Stimulated activated CD4-positive, alpha-beta T cell treated with anti-CD3 and anti-CD28 coated beads, Interleukin-1b, Interleukin-23, amount 100 ng/mL, for 24 hours (primary cell): ENCODE measurements around the gene RNF40.
A peak's percentile ranks its signal among the peaks of the same experiment; 100 is the strongest.

Source experiments
- DNase-seq, 4 experiments: peaks; one replicate each; pipeline ENCODE4 v3.0.0-alpha.2; 2020; ENCODE audit warnings: low read depth in 4 of 4, low spot score in 1 of 4

Gene RNF40

DNA sequence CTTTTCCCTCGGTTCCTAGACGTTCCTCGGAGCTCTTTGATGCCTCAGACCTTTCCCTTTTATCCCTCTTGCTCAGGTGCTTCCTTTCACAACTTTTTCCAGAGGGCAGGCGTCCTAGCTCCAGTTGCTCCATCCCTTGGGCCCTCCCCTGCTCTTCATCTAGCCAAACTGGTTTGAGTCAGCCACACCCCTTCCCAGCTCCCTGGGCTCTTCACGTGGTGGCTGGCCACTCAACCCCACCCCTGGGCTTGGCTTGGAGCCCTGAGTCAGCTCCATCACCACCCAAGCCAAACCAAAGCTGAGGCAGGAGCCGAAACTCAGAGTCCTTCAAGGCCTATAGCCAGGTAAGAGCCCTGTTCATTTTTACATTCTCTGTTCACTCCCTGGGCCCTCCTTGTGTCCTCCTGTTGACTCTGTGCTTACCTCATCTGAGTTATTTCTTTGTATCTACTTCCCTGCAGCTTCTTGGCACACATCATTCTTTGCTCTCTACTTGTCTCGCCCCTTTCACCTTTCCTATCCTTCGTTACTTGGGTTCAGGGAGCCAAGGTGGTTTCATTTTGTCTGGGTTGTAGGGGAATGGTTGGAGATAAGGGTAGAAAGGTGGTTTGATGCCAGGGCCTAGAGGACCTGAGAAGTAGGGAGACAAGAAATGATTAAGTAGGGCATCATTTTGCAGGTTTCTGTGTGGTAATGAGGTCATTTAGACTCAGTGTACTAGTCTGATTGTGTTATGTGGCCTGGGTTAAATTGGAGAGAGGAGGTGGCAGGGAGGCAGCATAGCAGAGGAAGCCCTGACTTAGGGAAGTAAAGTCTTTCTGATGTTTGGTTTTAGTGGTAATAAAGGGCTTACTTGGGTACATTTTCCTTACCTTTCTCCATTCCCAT, 21.5 kb upstream of the RNF40 start:
- no peak for DNase-seq

DNA sequence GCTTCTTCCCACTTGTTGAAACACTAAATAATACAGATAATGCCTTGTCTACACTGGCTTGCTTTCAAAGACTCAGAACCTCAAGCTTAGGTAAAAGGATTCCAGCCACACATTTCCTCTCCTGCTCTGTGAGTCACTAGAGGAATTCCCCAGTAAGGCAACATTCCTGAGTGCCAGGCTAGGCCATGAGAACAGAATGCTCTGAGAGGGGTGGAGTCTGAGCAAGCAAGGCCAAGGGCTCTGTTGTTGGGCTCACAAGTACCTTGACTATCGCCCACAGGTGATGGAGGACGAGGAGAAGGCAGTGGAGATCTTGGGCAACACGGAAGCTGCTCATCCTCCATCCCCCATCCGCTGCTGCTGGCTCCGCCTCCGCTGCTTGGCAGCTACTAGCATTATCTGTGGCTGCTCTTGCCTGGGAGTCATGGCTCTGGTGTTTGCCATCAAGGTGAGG, 20.6 kb upstream of the RNF40 start:
- DNase-seq = no peak

DNA sequence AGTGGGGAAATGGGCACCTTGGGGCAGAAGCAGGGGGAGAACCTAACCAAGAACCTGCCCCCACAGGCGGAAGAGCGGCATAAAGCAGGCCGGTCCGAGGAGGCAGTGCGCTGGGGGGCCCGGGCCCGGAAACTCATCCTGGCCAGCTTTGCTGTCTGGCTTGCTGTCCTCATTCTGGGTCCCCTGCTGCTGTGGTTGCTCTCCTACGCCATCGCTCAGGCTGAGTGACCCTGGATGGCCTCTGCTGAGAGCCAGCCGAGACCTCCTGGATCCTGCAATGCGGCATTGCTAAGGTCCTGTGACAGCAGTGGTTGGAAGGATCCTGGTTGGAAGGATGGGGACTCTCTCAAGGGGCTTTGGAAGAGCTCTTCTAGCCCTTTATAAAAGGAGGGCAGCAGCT, 18.4 kb upstream of the RNF40 start:
- DNase-seq = no peak

- DNase-seq = no peak
These were observed 17.9 kb upstream of the RNF40 start for GRCh38 chr16:30744183-30744582.

DNA sequence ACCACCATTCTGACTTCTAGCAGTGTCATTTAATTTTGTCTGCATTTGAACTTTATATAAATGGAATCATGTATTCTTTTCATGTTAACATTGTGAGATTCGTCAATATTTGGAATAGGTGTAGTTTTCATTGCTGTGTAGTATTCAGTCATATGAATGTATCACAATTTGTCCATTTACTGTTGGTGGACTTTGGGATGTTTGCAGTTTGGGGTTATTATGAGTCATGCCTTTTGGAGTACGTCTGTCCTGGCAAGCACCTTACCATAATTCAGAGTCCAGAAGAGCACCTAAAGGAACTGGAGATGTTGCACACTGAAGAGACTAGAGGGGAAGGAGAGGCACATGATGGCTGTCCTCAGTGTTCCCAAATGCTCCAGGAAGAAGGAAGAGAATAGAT, 17.0 kb upstream of the RNF40 start:
- DNase-seq = no peak

- no peak for DNase-seq
These were observed 15.4 kb upstream of the RNF40 start for GRCh38 chr16:30746638-30747175.

- no peak for DNase-seq
These were observed 14.8 kb upstream of the RNF40 start for GRCh38 chr16:30747331-30747730.

GRCh38 chr16:30747799-30748633, 14.1 kb upstream of the RNF40 start, which contains the start of gene PHKG2:
TSS of gene PHKG2 (plus strand) at chr16:30748425. CDS start at chr16:30748821, 396 bp downstream.
- DNase-seq = peak; percentile 86 to 97 (median 90)

- no peak for DNase-seq
These were observed 13.3 kb upstream of the RNF40 start for GRCh38 chr16:30748634-30749445.

GRCh38 chr16:30750201-30750600, 11.9 kb upstream of the RNF40 start:
- DNase-seq = no peak

GRCh38 chr16:30750876-30751465, 11.2 kb upstream of the RNF40 start:
- DNase-seq = no peak

- DNase-seq = no peak
These were observed 8.5 kb upstream of the RNF40 start for GRCh38 chr16:30753596-30753995.

DNA sequence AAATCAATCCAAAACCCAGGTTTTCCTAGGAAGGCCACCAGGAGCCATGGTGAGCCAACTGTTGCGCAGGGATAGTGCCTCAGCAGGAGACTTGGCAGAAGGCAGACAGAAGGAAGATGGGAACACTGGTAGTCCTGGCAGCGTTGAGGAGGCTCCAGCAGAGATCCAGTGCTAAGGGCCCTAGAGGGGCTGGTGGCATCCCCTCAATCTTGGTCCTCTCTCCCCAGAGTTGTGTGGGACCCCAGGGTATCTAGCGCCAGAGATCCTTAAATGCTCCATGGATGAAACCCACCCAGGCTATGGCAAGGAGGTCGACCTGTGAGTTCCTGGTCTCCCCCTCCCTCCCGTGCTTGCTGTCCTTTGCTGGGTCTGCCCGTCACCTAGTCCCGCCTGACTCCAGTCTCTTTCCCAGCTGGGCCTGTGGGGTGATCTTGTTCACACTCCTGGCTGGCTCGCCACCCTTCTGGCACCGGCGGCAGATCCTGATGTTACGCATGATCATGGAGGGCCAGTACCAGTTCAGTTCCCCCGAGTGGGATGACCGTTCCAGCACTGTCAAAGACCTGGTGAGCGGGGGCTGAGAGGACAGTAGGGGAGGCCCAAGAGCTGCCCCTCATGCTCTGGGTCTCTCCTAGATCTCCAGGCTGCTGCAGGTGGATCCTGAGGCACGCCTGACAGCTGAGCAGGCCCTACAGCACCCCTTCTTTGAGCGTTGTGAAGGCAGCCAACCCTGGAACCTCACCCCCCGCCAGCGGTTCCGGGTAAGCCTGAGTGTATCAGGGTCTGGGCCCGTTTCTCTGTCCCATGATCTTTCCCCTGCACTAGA, 6.0 kb upstream of the RNF40 start:
- no peak for DNase-seq

DNA sequence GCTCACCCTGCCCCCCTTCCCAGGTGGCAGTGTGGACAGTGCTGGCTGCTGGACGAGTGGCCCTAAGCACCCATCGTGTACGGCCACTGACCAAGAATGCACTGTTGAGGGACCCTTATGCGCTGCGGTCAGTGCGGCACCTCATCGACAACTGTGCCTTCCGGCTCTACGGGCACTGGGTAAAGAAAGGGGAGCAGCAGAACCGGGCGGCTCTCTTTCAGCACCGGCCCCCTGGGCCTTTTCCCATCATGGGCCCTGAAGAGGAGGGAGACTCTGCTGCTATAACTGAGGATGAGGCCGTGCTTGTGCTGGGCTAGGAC, 5.4 kb upstream of the RNF40 start:
- DNase-seq = no peak

DNA sequence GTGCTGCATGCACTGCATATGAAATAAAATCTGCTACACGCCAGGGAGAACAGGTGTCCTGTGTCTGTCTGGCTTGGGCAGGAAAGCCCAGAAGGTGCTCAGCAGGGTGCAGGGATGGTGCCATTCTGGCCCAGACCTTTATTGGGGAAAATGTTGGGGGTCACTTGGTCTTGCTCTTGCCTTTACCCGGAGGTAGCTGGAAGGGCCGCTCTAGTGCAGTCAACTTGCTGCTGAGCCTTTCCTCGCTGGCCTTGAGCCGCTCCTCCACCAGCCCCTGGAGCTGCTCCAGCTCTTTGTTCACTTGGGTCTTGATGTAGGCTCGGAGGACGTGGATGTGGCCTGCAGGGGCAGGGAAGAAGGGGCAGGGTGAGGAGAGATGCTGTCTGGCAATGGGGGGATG, 4.8 kb upstream of the RNF40 start:
- DNase-seq = no peak

DNA sequence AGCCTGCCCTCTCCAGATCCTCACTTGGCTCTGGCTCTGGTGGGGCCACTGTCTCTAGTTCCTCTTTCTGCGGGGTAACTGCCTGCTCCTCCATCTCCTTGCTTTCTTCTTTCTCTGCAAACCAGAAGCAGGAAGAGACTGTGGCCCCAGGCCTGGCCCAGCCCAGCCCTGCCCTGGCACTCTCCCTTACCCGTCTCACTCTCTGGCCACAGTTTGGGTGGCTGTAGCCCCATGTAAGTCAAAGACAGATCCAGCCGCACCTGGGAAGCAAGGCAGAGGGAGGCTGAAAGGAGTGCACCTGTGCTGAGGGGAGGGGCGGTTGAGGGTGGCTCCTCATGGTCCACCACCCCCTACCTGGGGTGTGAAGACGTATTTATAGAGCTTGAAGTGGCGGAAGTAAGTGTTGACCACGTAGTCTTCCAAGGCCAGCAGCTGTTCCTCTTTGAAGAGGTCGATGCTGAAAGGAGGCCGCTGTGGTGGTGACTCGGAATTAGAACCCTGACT, 3.1 kb upstream of the RNF40 start:
- DNase-seq = no peak

DNA sequence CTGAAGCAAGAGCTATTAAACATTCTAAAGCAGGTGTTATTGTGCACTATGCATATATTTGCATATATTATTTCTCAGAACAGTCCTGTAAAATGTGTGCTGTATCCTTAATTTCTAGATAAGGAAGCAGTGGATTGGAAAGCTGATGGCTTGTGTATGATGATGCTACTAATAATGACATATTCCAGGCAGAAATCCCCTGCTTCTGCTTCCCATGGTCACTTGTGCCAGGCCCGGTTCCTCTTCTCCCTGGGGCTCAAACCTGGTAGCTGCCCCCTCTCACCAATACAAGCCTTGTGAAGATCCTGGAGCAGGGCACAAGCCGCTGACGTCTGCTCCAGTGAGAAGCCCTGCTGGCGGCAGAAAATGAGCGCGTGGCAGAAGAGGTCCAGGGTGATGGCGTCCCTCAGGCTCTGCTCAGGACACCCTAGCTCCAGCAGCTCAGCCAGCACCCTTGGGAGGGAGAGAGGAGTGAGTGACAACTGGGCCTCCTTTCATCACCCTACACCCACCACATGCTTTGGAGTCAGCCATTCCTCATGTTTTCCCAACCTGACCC, 2.0 kb upstream of the RNF40 start:
- no peak for DNase-seq

DNA sequence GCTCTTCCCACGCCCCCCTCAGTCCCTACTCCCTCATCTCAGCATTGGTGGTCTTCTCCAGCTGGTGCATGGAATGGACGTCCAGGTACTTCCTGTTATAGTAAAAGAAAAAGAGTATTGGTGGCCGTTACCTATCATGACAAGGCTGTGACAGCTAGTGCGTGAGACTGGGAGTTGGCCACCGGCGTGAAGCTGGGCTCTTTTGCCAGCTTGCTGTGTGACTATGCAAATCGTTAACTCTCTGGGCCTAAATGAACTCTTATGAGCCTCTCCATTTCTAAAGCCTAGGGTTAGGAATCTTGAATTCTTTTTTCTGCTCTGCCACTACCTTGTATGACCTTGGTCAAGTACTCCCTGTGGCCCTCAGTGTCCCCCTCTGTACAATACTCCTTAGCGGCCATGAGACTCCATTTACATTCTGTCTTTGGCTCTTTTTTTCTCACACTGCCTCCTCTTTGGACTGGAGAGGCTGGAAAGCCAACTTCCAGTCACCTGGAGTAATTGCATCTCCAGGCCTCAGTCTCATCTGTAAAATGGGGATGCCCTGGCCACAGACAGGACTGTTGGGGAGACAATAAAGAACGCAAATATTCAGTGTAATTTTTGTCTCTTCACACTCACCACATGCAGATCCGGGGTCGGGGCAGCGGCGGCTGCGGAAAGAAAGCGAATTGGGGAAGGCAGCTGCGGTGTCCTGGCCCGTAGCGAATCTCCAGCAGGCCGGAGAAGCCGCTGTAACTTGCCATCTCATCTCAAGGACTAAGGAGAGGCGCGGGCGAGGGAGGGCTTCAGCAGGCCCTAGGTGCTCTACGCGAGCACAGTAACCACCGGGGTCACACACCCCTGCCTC, 1.3 kb upstream of the RNF40 start:
- no peak for DNase-seq
